Spinal cord (tissue), 10 donors: ENCODE data around the gene CD14. TPM values are rescaled to one million over a fixed set of nuclear protein-coding genes. Genes with fewer than 3 reads are reported as not detected.
A peak's percentile ranks its signal among the peaks of the same experiment; 100 is the strongest.
"Not testable (repeated sequence)": the region's sequence is repeated elsewhere in the genome, so short reads cannot be mapped to it uniquely, and the experiment has no call there.

ENCODE experiments used
- DNase-seq, 6 donors: peaks; one replicate each; pipeline versions ENCODE4 v3.0.0 to v3.0.0-alpha.2; 2013 to 2015; ENCODE audit warnings: low spot score in 6 of 6, low read depth in 4 of 6
- H3K27ac ChIP-seq: one replicate; pipeline ENCODE4 v1.5.1; 2013; ENCODE audit warnings: low read depth, low read length, control low read depth
- H3K27me3 ChIP-seq: one replicate; pipeline ENCODE4 v1.6.1; 2013; ENCODE audit warnings: low read length; ENCODE audit not compliant: control insufficient read depth, insufficient read depth
- H3K36me3 ChIP-seq: one replicate; pipeline ENCODE4 v1.6.1; 2013; ENCODE audit warnings: low read length; ENCODE audit not compliant: control insufficient read depth, insufficient read depth
- H3K4me1 ChIP-seq: one replicate; pipeline ENCODE4 v1.6.1; 2013; ENCODE audit warnings: low read length; ENCODE audit not compliant: control insufficient read depth, insufficient read depth
- H3K4me3 ChIP-seq: one replicate; pipeline ENCODE4 v1.5.1; 2013; ENCODE audit warnings: low read depth, low read length, control low read depth
- H3K9me3 ChIP-seq: one replicate; pipeline ENCODE4 v1.6.1; 2013; ENCODE audit warnings: low read length; ENCODE audit not compliant: control insufficient read depth, insufficient read depth
- WGBS: methylation state at CpG from one replicate; pipeline ENCODE4 v1.1.5; 2013; ENCODE audit warnings: missing lambda C conversion rate; ENCODE audit not compliant: insufficient coverage; 5-methylcytosine and 5-hydroxymethylcytosine counted together
- polyA plus RNA-seq, 2 donors: library from polyadenylated mRNA; unstranded; fragments of 120-200 nt; gene quantifications; one replicate each; pipeline ENCODE4 v1.2.1, GENCODE V29; 2013; ENCODE audit not compliant: insufficient read length in 2 of 2
- total RNA-seq, 2 donors: library from RNA; depleted of rRNA in 1 of 2; stranded (reverse); fragments of 120-200 nt in 1 of 2; fragments of >200 nt in 1 of 2; gene quantifications; one replicate each; pipeline versions ENCODE4 v1.2.3 to v1.2.4, GENCODE V29; 2013 to 2014
- donor health status: healthy.

The CD14 gene
- total and polyA plus RNA-seq, 4 donors: 7.9 to 42.4 (median 24.8) TPM

GRCh38 chr5:140627972-140628371, 5.0 kb downstream of the CD14 start:
- DNase-seq: no peak
- Histone ChIP-seq H3K4me3 (no peak overlapping the region), H3K4me1 (peaks cover 14% of the 10 kb centered on the region), H3K27me3 (peaks cover 22% of the 10 kb centered on the region), H3K9me3 (peaks cover 3% of the 10 kb centered on the region), H3K36me3 (no peaks in the 10 kb centered on the region), H3K27ac (no peak overlapping the region)
- WGBS: 93% methylated on average over 6 of the region's 6 CpGs

- H3K4me3 ChIP-seq, DNase-seq, H3K4me1 ChIP-seq, H3K27ac ChIP-seq, H3K9me3 ChIP-seq, H3K27me3 ChIP-seq, H3K36me3 ChIP-seq: not testable (repeated sequence)
- whole genome bisulfite sequencing: 93% methylated on average over 4 of the region's 10 CpGs
Observed at GRCh38 chr5:140624886-140625285, 8.1 kb downstream of the CD14 start.

DNA sequence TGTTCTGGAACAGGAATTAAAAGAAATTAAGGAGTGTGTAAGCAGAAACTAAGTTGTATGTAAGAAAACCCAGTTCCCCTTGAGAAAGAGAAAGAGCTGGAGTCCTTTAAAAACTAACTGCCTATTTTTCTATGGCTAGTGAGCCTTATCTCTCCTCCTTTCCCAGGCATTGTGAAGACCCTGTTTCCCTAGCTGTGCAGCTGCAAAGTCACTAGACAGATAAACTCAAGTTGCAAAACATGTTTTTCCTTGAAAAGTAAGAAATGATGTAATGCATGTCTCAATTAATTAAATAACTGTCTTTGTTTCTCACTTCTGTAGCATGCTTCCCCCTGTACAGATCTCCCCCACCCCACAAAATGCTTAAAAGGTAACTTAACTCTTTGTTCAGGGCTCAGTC, 9.9 kb downstream of the CD14 start:
- not testable (repeated sequence) for H3K9me3 ChIP-seq, DNase-seq, H3K27me3 ChIP-seq, H3K4me1 ChIP-seq, H3K36me3 ChIP-seq, H3K4me3 ChIP-seq, H3K27ac ChIP-seq

DNA sequence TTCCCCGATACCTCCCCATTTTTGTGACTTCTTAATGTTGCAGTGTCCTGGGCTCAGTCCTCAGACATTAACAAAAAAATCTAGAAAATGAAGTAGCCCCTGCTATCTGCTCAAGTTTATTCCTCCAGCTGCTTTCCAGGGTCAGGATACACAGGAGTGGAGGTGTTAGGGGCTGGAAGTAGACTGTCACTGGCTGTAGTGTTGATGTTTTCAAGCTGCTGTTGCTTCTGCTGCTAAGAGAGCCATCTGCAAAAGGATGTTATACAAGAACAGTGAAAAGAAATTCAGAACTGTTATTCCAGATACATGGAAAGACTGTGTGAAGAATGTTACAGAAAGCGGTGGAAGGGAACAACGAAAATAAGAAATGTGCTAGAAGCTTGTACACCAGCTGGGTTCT, 10.7 kb downstream of the CD14 start:
- no peak for DNase-seq

GRCh38 chr5:140611020-140611521, 21.9 kb downstream of the CD14 start:
- no peak overlapping the region for H3K4me3 ChIP-seq
- DNase-seq: peak in 1 of 6 donors; percentile 3
- no peak overlapping the region for H3K27ac ChIP-seq
- H3K36me3 ChIP-seq: no peaks in the 10 kb centered on the region
- WGBS: no CpG with 5 or more reads among the region's 2 CpGs
- H3K4me1 ChIP-seq: peaks cover 5% of the 10 kb centered on the region
- no peaks in the 10 kb centered on the region for H3K9me3 ChIP-seq
- H3K27me3 ChIP-seq: no peaks in the 10 kb centered on the region

More for the DNA sequence above, 10.7 kb downstream of the CD14 start:
- Histone ChIP-seq H3K27ac (no peak overlapping the region), H3K27me3 (no peaks in the 10 kb centered on the region), H3K4me3 (no peak overlapping the region), H3K9me3 (no peaks in the 10 kb centered on the region), H3K4me1 (no peaks in the 10 kb centered on the region), H3K36me3 (no peaks in the 10 kb centered on the region)
- WGBS: 100% methylated on average over 3 of the region's 3 CpGs

DNA sequence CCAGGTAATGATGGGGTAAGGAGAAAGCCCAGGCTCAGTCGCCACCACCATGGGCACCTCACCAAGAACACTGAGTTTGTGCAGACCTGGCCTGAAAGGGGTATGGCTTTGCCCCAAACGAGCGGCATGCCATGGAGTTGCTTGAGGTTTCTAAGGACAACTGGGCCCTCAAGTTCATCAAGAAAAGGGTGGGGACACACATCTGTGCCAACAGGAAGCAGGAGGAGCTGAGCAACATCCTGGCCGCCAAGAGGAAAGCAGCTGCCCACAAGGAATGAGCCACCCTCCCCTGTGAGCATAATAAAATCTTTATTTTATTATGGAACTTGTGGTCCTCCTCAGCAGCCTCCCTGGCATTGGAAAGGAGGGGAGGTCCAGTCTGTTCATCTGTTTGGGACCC, 23.8 kb downstream of the CD14 start:
- peak in 1 of 6 donors; percentile 6 for DNase-seq
- Histone ChIP-seq H3K27ac (no peak overlapping the region), H3K36me3 (no peaks in the 10 kb centered on the region), H3K27me3 (no peaks in the 10 kb centered on the region), H3K4me3 (no peak overlapping the region), H3K4me1 (peaks cover 5% of the 10 kb centered on the region), H3K9me3 (no peaks in the 10 kb centered on the region)
- WGBS: 45% methylated on average over 3 of the region's 4 CpGs

GRCh38 chr5:140608722-140609121, 24.3 kb downstream of the CD14 start:
- H3K4me3 ChIP-seq: no peak overlapping the region
- H3K36me3 ChIP-seq: no peaks in the 10 kb centered on the region
- no peak overlapping the region for H3K27ac ChIP-seq
- H3K9me3 ChIP-seq: no peaks in the 10 kb centered on the region
- H3K4me1 ChIP-seq: peaks cover 5% of the 10 kb centered on the region
- H3K27me3 ChIP-seq: no peaks in the 10 kb centered on the region
- no peak for DNase-seq

DNA sequence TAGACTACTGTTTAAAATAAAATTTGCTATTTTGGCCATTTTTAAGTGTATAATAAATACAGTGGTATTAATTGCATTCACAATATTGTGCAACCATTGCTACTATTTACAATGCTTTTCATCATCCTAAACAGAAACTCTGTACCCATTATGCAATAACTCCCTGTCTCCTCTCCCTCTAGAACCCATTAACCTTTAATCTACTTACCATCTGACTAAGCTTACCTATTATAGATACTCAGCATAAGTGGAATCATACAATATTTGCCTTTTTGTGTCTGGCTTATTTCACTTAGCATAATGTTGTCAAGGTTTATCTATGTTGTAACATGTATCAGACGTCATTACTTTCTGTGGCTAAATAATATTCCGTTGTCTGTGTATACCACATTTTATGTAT, 25.9 kb downstream of the CD14 start:
- Histone ChIP-seq H3K9me3 (no peaks in the 10 kb centered on the region), H3K27me3 (no peaks in the 10 kb centered on the region), H3K4me3 (no peak overlapping the region), H3K36me3 (no peaks in the 10 kb centered on the region), H3K4me1 (peaks cover 5% of the 10 kb centered on the region), H3K27ac (no peak overlapping the region)
- no CpG with 5 or more reads among the region's 2 CpGs for WGBS
- no peak for DNase-seq

- no peak for DNase-seq
- Histone ChIP-seq H3K27ac (no peak overlapping the region), H3K9me3 (no peaks in the 10 kb centered on the region), H3K36me3 (no peaks in the 10 kb centered on the region), H3K4me1 (peaks cover 5% of the 10 kb centered on the region), H3K27me3 (no peaks in the 10 kb centered on the region), H3K4me3 (no peak overlapping the region)
- 100% methylated on average over 1 of the region's 3 CpGs for WGBS
Observed at GRCh38 chr5:140605879-140606278, 27.1 kb downstream of the CD14 start.

- no peaks in the 10 kb centered on the region for H3K27me3 ChIP-seq
- no peak overlapping the region for H3K27ac ChIP-seq
- no peaks in the 10 kb centered on the region for H3K4me1 ChIP-seq
- H3K36me3 ChIP-seq: no peaks in the 10 kb centered on the region
- no peak overlapping the region for H3K4me3 ChIP-seq
- no peak for DNase-seq
- WGBS: no CpG with 5 or more reads among the region's 2 CpGs
- no peaks in the 10 kb centered on the region for H3K9me3 ChIP-seq
Observed at GRCh38 chr5:140603734-140604133, 29.2 kb downstream of the CD14 start.

DNA sequence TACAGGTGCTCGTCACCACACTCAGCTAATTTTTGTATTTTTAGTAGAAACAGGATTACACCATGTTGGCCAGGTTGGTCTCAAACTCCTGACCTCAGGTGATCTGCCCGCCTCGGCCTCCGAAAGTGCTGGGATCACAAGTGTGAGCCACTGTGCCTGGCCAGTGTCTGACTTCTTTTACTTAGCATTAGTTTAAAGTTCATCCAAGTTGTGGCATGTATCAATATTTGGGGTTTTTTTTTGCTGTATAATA, 29.6 kb downstream of the CD14 start:
- 95% methylated on average over 3 of the region's 4 CpGs for WGBS
- DNase-seq, H3K27ac ChIP-seq, H3K4me3 ChIP-seq, H3K36me3 ChIP-seq, H3K9me3 ChIP-seq, H3K4me1 ChIP-seq, H3K27me3 ChIP-seq: not testable (repeated sequence)
